ENCODE results near the gene PFKL. TPM values are rescaled to one million over a fixed set of nuclear protein-coding genes. Genes with fewer than 3 reads are reported as not detected.
"Not testable (repeated sequence)": the region's sequence is repeated elsewhere in the genome, so short reads cannot be mapped to it uniquely, and the experiment has no call there.

The PFKL gene
- total RNA-seq, 3 donors from 2014 or later: 102 to 122 (median 116) TPM

GRCh38 chr21:44267655-44268142 lies 32.2 kb upstream of the PFKL start:
- Mint-ChIP-seq H3K9me3 (no peaks in the 10 kb centered on the region), H3K27me3 (ENCODE audit: low read depth) (no peaks in the 10 kb centered on the region), H3K4me1 (ENCODE audit: low read depth) (no peaks in the 10 kb centered on the region), H3K4me3 (no peak overlapping the region), H3K36me3 (ENCODE audit: insufficient read depth) (no peaks in the 10 kb centered on the region)
- DNase-seq (no peak), ATAC-seq (no peak)

DNA sequence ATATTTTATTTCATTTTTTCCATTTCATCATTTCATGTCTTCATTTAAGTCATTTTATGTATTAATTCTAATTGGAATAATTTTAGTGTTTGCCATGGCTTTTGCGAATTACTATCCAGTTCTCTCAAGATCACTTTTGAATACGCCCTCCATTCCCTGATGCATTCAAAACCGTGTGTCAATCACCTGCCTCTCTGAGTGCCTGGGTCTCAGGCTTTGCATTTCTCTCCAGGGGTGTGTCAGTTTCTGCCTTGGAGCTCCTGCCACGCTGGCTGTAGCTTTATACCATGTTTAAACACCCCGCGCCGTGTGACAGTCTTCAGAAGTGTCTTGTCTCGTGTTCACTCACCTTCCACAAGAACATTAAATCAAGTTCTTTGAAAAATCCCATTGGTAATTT lies 30.8 kb upstream of the PFKL start:
- no peak for DNase-seq
- Mint-ChIP-seq H3K36me3 (ENCODE audit: insufficient read depth) (no peaks in the 10 kb centered on the region), H3K9me3 (no peaks in the 10 kb centered on the region), H3K27me3 (ENCODE audit: low read depth) (no peaks in the 10 kb centered on the region), H3K4me1 (ENCODE audit: low read depth) (no peaks in the 10 kb centered on the region), H3K4me3 (no peak overlapping the region)
- ATAC-seq: no peak

- Mint-ChIP-seq H3K9me3 (no peaks in the 10 kb centered on the region), H3K36me3 (ENCODE audit: insufficient read depth) (no peaks in the 10 kb centered on the region), H3K27me3 (ENCODE audit: low read depth) (no peaks in the 10 kb centered on the region), H3K4me1 (ENCODE audit: low read depth) (no peaks in the 10 kb centered on the region), H3K4me3 (no peak overlapping the region)
- ATAC-seq (no peak), DNase-seq (no peak)
Observed at GRCh38 chr21:44271558-44272283, 28.1 kb upstream of the PFKL start.

DNA sequence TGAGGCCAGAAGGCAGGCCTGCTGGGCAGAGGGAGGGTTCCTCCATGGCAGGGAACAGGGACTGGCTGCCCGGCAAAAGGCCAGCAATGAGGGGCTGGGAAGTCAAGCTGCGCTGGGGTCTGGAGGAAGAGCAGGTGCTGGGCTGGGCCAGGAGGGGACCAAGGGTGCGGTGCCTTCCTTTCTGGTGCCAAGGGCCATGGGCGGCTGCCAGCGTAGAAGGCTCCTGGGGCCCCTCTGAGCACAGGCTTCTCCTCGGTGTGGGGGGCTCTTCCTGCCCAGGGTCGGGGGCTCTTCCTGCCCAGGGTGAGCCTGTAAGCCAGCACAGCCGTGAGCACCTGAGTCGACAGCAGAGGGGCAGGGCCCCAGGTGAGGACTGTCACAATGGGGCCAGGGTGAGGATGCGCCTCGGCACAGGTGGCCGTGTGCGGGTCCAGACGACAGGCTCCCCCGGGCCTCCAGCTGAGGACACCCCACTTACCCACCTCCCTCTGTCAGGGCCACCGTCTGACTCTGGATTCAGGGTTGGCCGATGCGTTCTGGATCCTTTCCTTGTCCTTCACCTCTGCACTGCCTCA lies 27.5 kb upstream of the PFKL start:
- H3K4me1 Mint-ChIP-seq (ENCODE audit: low read depth): no peaks in the 10 kb centered on the region
- no peaks in the 10 kb centered on the region for H3K9me3 Mint-ChIP-seq
- ATAC-seq (no peak), DNase-seq (no peak)
- H3K4me3 Mint-ChIP-seq: no peak overlapping the region
- no peaks in the 10 kb centered on the region for H3K36me3 Mint-ChIP-seq (ENCODE audit: insufficient read depth)
- H3K27me3 Mint-ChIP-seq (ENCODE audit: low read depth): no peaks in the 10 kb centered on the region

GRCh38 chr21:44273046-44273445 lies 26.8 kb upstream of the PFKL start:
- H3K27me3 Mint-ChIP-seq (ENCODE audit: low read depth): no peaks in the 10 kb centered on the region
- H3K4me1 Mint-ChIP-seq (ENCODE audit: low read depth): no peaks in the 10 kb centered on the region
- H3K36me3 Mint-ChIP-seq (ENCODE audit: insufficient read depth): no peaks in the 10 kb centered on the region
- no peak overlapping the region for H3K4me3 Mint-ChIP-seq
- ATAC-seq (no peak), DNase-seq (no peak)
- no peaks in the 10 kb centered on the region for H3K9me3 Mint-ChIP-seq

DNA sequence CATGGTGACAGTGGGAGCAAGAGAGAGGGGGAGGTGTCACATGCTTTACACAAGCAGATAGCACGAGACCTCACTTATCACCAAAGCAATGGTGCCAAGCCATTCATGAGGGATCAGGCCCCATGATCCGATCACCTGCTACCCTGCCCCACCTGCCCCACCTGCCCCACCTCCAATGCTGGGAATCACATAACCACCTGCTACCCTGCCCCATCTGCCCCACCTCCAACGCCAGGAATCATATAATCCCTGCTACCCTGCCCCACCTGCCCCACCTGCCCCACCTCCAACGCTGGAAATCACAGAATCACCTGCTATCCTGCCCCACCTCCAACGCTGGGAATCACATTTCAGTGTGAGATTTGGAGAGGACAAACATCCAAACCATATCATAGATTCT lies 24.8 kb upstream of the PFKL start:
- H3K4me1 Mint-ChIP-seq (ENCODE audit: low read depth): no peaks in the 10 kb centered on the region
- ATAC-seq (no peak), DNase-seq (no peak)
- H3K4me3 Mint-ChIP-seq: no peak overlapping the region
- no peaks in the 10 kb centered on the region for H3K27me3 Mint-ChIP-seq (ENCODE audit: low read depth)
- H3K9me3 Mint-ChIP-seq: no peaks in the 10 kb centered on the region
- H3K36me3 Mint-ChIP-seq (ENCODE audit: insufficient read depth): no peaks in the 10 kb centered on the region

DNA sequence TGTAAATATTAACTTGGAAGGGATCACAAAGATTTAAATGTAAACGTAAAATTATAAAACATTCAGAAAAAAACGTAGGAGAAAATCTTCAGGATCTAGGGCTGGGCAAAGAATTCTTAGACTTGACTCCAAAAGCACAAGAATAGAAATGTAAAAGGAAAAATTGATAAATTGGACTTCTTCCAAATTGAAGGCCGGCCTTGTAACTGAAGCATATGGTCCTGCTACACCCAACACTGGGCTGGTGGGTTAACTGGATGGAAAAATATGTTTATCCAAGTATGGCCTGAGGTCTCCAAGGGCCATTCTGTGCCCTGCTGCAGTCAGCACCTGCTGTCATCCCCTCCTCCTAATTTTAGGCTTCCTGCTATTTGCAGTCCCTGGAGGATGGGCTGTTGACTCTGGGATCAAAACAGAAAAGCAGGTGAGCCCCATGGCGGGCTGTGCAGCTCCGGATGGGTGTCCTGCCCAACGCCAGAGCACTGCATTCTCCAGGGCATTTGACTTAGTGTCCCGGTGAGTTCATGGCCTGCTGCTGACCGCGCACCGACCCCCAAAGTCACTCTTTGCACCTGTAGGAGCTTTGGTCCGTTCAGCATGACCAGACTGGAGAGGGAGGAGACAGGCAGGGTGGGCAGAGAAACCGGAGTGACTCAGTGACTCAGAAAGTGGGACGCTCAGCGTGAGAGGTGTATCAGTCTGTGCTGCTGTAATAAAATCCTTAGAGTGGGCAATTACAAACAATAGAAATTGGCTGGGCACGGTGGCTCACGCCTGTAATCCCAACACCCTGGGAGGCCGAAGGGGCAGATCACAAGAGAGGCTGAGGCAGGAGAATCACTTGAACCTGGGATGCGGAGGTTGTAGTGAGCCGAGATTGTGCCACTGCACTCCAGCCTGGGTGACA lies 20.2 kb upstream of the PFKL start:
- DNase-seq (no peak), ATAC-seq (no peak)
- H3K4me1 Mint-ChIP-seq (ENCODE audit: low read depth): no peaks in the 10 kb centered on the region
- no peaks in the 10 kb centered on the region for H3K27me3 Mint-ChIP-seq (ENCODE audit: low read depth)
- H3K9me3 Mint-ChIP-seq: no peaks in the 10 kb centered on the region
- no peak overlapping the region for H3K4me3 Mint-ChIP-seq
- H3K36me3 Mint-ChIP-seq (ENCODE audit: insufficient read depth): no peaks in the 10 kb centered on the region

- ATAC-seq: no peak
- H3K9me3 Mint-ChIP-seq: no peaks in the 10 kb centered on the region
- no peaks in the 10 kb centered on the region for H3K27me3 Mint-ChIP-seq (ENCODE audit: low read depth)
- no peaks in the 10 kb centered on the region for H3K36me3 Mint-ChIP-seq (ENCODE audit: insufficient read depth)
- no peak overlapping the region for H3K4me3 Mint-ChIP-seq
- H3K4me1 Mint-ChIP-seq (ENCODE audit: low read depth): no peaks in the 10 kb centered on the region
- no peak for DNase-seq
Observed at GRCh38 chr21:44281801-44282200, 18.1 kb upstream of the PFKL start.

- no peaks in the 10 kb centered on the region for H3K27me3 Mint-ChIP-seq (ENCODE audit: low read depth)
- no peaks in the 10 kb centered on the region for H3K36me3 Mint-ChIP-seq (ENCODE audit: insufficient read depth)
- no peak overlapping the region for H3K4me3 Mint-ChIP-seq
- no peaks in the 10 kb centered on the region for H3K4me1 Mint-ChIP-seq (ENCODE audit: low read depth)
- H3K9me3 Mint-ChIP-seq: no peaks in the 10 kb centered on the region
- no peak for DNase-seq
- ATAC-seq: no peak
Observed at GRCh38 chr21:44282370-44282769, 17.5 kb upstream of the PFKL start.

DNA sequence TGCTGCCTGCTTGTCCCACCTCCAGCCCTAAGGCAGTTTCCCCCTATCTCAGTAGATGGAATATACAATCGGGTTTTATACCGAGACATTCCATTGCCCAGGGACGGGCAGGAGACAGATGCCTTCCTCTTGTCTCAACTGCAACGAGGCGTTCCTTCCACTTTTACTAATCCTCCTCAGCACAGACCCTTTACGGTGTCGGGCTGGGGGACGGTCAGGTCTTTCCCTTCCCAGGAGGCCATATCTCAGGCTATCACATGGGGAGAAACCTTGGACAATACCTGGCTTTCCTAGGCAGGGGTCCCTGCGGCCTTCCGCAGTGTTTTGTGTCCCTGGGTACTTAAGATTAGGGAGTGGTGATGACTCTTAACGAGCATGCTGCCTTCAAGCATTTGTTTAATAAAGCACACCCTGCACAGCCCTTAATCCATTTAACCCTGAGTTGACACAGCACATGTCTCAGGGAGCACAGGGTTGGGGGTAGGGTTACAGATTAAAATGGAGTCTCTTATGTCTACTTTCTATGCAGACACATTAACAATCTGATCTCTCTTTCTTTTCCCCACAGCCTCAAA lies 16.6 kb upstream of the PFKL start:
- not testable (repeated sequence) for H3K9me3 Mint-ChIP-seq; H3K4me1 Mint-ChIP-seq (ENCODE audit: low read depth); ATAC-seq; DNase-seq; H3K36me3 Mint-ChIP-seq (ENCODE audit: insufficient read depth); H3K4me3 Mint-ChIP-seq; H3K27me3 Mint-ChIP-seq (ENCODE audit: low read depth)

DNA sequence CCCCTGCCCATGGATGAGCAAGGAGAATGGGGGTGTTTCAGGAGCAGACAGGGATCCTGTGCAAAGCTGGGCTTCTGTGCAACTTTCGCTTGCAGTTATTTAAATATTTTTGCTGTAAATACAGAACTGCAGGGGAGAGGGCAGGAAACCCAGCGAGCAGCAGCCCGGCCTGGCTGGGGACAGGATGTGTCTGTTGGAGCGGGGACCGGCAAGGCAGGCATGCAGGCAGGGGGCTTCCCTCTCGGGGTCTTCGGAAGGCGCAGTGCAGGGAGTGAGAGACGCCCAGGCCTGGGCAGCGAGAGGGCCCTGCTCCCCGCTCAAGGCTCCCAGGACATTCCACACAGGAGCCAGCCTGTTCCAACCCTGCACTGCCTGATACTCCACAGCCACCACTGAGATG lies 15.9 kb upstream of the PFKL start:
- no peaks in the 10 kb centered on the region for H3K9me3 Mint-ChIP-seq
- ATAC-seq (no peak), DNase-seq (no peak)
- no peak overlapping the region for H3K4me3 Mint-ChIP-seq
- H3K4me1 Mint-ChIP-seq (ENCODE audit: low read depth): no peaks in the 10 kb centered on the region
- H3K36me3 Mint-ChIP-seq (ENCODE audit: insufficient read depth): no peaks in the 10 kb centered on the region
- H3K27me3 Mint-ChIP-seq (ENCODE audit: low read depth): peaks cover 2% of the 10 kb centered on the region

DNA sequence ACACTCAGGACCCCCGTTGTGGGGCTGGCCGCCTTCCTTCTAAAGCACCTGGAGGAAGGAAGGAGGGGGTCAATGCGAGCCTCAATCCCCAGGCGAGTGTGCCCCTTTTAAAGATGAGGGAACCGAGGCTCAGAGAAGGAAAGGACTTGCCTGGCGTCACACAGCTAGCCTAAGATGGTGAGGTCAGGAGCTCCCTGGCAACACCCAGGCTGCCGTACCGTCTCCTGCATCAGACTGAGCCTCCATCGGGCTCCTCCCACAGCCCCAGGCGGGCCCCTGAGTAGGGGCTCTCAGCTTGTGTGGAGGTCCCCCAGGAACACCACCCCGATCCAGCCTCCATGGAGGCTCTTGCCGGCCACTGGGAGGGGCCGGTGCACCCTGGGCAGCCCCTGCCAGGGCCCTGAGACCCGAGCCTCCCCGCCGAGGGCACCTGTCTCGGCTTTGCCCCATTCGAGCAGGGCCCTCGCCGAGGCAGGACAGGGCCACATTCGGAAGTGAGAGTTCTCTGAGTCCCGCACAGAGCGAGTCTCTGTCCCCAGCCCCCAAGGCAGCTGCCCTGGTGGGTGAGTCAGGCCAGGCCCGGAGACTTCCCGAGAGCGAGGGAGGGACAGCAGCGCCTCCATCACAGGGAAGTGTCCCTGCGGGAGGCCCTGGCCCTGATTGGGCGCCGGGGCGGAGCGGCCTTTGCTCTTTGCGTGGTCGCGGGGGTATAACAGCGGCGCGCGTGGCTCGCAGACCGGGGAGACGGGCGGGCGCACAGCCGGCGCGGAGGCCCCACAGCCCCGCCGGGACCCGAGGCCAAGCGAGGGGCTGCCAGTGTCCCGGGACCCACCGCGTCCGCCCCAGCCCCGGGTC lies 14.5 kb upstream of the PFKL start, which contains the start of gene AIRE:
AIRE (plus strand) TSS at position 739 of the 855 bp plus-strand sequence. CDS start 131 bp downstream, outside the sequence.
- ATAC-seq: no peak
- Mint-ChIP-seq H3K4me1 (ENCODE audit: low read depth) (peaks cover under 1% of the 10 kb centered on the region), H3K27me3 (ENCODE audit: low read depth) (peaks cover 2% of the 10 kb centered on the region), H3K36me3 (ENCODE audit: insufficient read depth) (no peaks in the 10 kb centered on the region), H3K4me3 (no peak within 1 kb of the TSS), H3K9me3 (no peaks in the 10 kb centered on the region)
- DNase-seq: no peak

DNA sequence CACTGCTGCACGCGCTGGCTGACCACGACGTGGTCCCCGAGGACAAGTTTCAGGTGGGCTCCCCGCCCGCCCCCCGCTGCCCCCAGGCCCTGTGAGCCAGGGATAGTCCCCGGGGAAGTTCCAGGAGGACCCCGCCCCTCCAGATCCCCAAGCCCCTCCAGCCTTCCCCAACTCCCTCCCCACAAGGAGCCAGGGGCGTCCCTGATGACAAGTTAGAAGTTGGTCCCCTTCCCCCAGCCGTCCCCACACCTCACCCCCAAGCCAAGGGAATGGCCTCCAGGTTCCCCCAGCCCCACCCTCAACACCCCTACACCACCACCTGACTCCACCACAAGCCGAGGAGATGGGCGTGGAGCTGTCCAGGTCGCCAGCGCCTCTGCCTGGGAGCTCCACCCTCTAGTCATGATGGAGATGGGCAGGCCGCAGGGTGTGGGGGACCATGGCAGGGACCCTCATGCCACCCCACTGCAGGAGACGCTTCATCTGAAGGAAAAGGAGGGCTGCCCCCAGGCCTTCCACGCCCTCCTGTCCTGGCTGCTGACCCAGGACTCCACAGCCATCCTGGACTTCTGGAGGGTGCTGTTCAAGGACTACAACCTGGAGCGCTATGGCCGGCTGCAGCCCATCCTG lies 13.7 kb upstream of the PFKL start:
- Mint-ChIP-seq H3K27me3 (ENCODE audit: low read depth) (peaks cover 2% of the 10 kb centered on the region), H3K4me1 (ENCODE audit: low read depth) (peaks cover 2% of the 10 kb centered on the region), H3K4me3 (no peak overlapping the region), H3K36me3 (ENCODE audit: insufficient read depth) (no peaks in the 10 kb centered on the region), H3K9me3 (no peaks in the 10 kb centered on the region)
- ATAC-seq (no peak), DNase-seq (no peak)
